ENCODE results near the gene PREPL. TPM values are rescaled to one million over a fixed set of nuclear protein-coding genes. Genes with fewer than 3 reads are reported as not detected.

Gene PREPL
- total and polyA plus RNA-seq, 2 of the 4 experiments (the other 2 are of a cell fraction), result 27.6 to 39.6 TPM

GRCh38 chr2:44328750-44329149 is 32.5 kb downstream of the PREPL start:
- no peak overlapping the region for H4K5ac ChIP-seq (ENCODE audit: low read depth, low read length)
- no peak overlapping the region for H2BK5ac ChIP-seq (ENCODE audit: low read depth, low read length, poor library complexity, severe bottlenecking)
- no peak overlapping the region for H2AK9ac ChIP-seq (replicated peaks; ENCODE audit: low read depth, low read length, poor library complexity)
- no peak overlapping the region for H3K4me3 ChIP-seq (ENCODE audit: insufficient read depth, low read depth, low read length)
- no peak overlapping the region for H3K18ac ChIP-seq (ENCODE audit: low read depth, low read length)
- no peak overlapping the region for H2AK5ac ChIP-seq (ENCODE audit: low read depth, low read length)
- H2BK15ac ChIP-seq (ENCODE audit: low read depth, low read length), result no peak overlapping the region
- H3K27ac ChIP-seq (ENCODE audit: insufficient read depth, low read length), result no peak overlapping the region
- in situ Hi-C loops (cut with MboI; ENCODE audit: low sequenced_read_pairs), result no loop called here
- no peaks in the 10 kb centered on the region for H3K9me3 ChIP-seq (ENCODE audit: control insufficient read depth, insufficient read depth, low read length)
- POLR2A ChIA-PET (ENCODE audit: unreplicated experiment), result no interaction called here
- no peak for ATAC-seq (ENCODE audit: low read depth)
- WGBS, 2 experiments (ENCODE audit: extremely low coverage in 2 of 2, insufficient read length in 1 of 2), result no CpG with 5 or more reads among the region's 2 CpGs
- no peak overlapping the region for H4K8ac ChIP-seq (ENCODE audit: low read depth in 2 of 2, low read length in 2 of 2)
- H3K14ac ChIP-seq (replicated peaks; ENCODE audit: low read depth, low read length), result no peak overlapping the region
- no peak overlapping the region for H3K56ac ChIP-seq (ENCODE audit: extremely low read depth, insufficient read depth, low read length)
- H2BK120ac ChIP-seq (ENCODE audit: low read depth, low read length), result no peak overlapping the region
- no peak for DNase-seq
- H3K27me3 ChIP-seq (ENCODE audit: control insufficient read depth, insufficient read depth, low read length), result no peaks in the 10 kb centered on the region
- dilution Hi-C loops (cut with HindIII; ENCODE audit: low sequenced_read_pairs, unreplicated experiment), result no loop called here
- intact Hi-C loops (cut with micrococcal nuclease), result no loop called here
- H2BK20ac ChIP-seq (ENCODE audit: low read depth, low read length), result no peak overlapping the region
- no peaks in the 10 kb centered on the region; a peak in 2 of 4 replicates for H3K79me1 ChIP-seq (ENCODE audit: low read depth in 1 of 2, low read length in 2 of 2)
- CTCF ChIA-PET, result no interaction called here
- H3K9me1 ChIP-seq (ENCODE audit: insufficient read depth, low read length), result no peaks in the 10 kb centered on the region
- H3K36me3 ChIP-seq (ENCODE audit: control insufficient read depth, insufficient read depth, low read length), result peaks cover 20% of the 10 kb centered on the region
- H3K4ac ChIP-seq (ENCODE audit: low read depth, low read length), result no peak overlapping the region
- no peak overlapping the region for H3K23ac ChIP-seq (ENCODE audit: low read depth, low read length)
- TF ChIP-seq SMC3 (IDR thresholded peaks at IDR 0.05; ENCODE audit: low read depth, low read length) (no peak), POLR2A (IDR thresholded peaks at IDR 0.05; ENCODE audit: low read depth, low read length) (no peak), MAFK (IDR thresholded peaks at IDR 0.05; ENCODE audit: low read depth, low read length) (no peak), CEBPB (IDR thresholded peaks at IDR 0.05; ENCODE audit: low read depth, low read length) (no peak), MXI1 (IDR thresholded peaks at IDR 0.05; ENCODE audit: borderline replicate concordance, low read depth, low read length) (no peak), CHD1 (IDR thresholded peaks at IDR 0.05; ENCODE audit: low read depth, low read length) (no peak), RAD21 (IDR thresholded peaks at IDR 0.05; ENCODE audit: low read length) (no peak), BHLHE40 (IDR thresholded peaks at IDR 0.05; ENCODE audit: low read depth, low read length) (no peak)
- no TSS peak for BruUV-seq (replicated peaks)
- H3K4me2 ChIP-seq (ENCODE audit: low read depth, low read length), result no peak overlapping the region
- no peak overlapping the region for H3K9ac ChIP-seq (ENCODE audit: low read depth, low read length)
- H4K20me1 ChIP-seq (ENCODE audit: insufficient read depth, low read length), result peaks cover 3% of the 10 kb centered on the region; the same call in 1 of the 2 replicates
- H3K4me1 ChIP-seq (ENCODE audit: control insufficient read depth, insufficient read depth, low read length), result peaks cover 14% of the 10 kb centered on the region
- no peak overlapping the region for H4K91ac ChIP-seq (ENCODE audit: insufficient read depth, low read depth, low read length)
- H2AFZ ChIP-seq (replicated peaks; ENCODE audit: low read length, poor library complexity), result no peak overlapping the region

All from IMR-90 (cell line).